Loucy (cell line): Measurements from ENCODE around the gene THSD7A.

Source experiments
- H2AFZ ChIP-seq: fragments of 200-600 bp; sonication (generic); 2 replicates; pipeline ENCODE4 v1.6.0; 2016; ENCODE audit warnings: antibody characterized with exemption, mild to moderate bottlenecking, low read length, moderate library complexity
- H3F3A ChIP-seq: fragments of 200-600 bp; 2 replicates; pipeline ENCODE4 v1.6.0; 2016; ENCODE audit warnings: antibody characterized with exemption, low read depth, mild to moderate bottlenecking
- H3K27me3 ChIP-seq: fragments of 200-600 bp; sonication (generic); 2 replicates; pipeline ENCODE4 v1.6.1; 2014; ENCODE audit warnings: low read length, mild to moderate bottlenecking; ENCODE audit not compliant: insufficient read depth, poor library complexity, severe bottlenecking
- H3K36me3 ChIP-seq: fragments of 200-600 bp; sonication (generic); 2 replicates; pipeline ENCODE4 v1.6.1; 2016; ENCODE audit warnings: low read length; ENCODE audit not compliant: insufficient read depth
- H3K4me1 ChIP-seq: fragments of 200-600 bp; sonication (generic); 2 replicates; pipeline ENCODE4 v1.5.1; 2014; ENCODE audit warnings: low read length, mild to moderate bottlenecking; ENCODE audit not compliant: insufficient read depth, poor library complexity, severe bottlenecking
- H3K4me2 ChIP-seq: fragments of 200-600 bp; sonication (generic); 2 replicates; pipeline ENCODE4 v1.6.0; 2014; ENCODE audit warnings: antibody characterized with exemption, low read length, low read depth, mild to moderate bottlenecking; ENCODE audit not compliant: poor library complexity, severe bottlenecking
- H3K4me3 ChIP-seq: fragments of 200-600 bp; sonication (generic); 2 replicates; pipeline ENCODE4 v1.5.1; 2014; ENCODE audit warnings: low read length, mild to moderate bottlenecking, mixed read lengths; ENCODE audit not compliant: poor library complexity, severe bottlenecking
- H3K79me2 ChIP-seq: fragments of 200-600 bp; sonication (generic); 2 replicates; pipeline ENCODE4 v1.6.1; 2014; ENCODE audit warnings: low read length; ENCODE audit not compliant: insufficient read depth
- H3K9ac ChIP-seq: fragments of 200-600 bp; sonication (generic); 2 replicates; pipeline ENCODE4 v1.6.0; 2014; ENCODE audit warnings: mild to moderate bottlenecking, low read depth, low read length, moderate library complexity; ENCODE audit not compliant: poor library complexity, severe bottlenecking
- H3K9me2 ChIP-seq: fragments of 200-600 bp; sonication (generic); replicated peaks from 2 replicates; pipeline ENCODE4 v1.6.1; 2016; ENCODE audit warnings: low read depth, low read length, mixed read lengths
- H3K9me3 ChIP-seq: fragments of 200-600 bp; sonication (generic); 2 replicates; pipeline ENCODE4 v1.6.1; 2014; ENCODE audit warnings: mild to moderate bottlenecking, antibody characterized with exemption, low read length, low read depth; ENCODE audit not compliant: insufficient read depth
- H4K20me1 ChIP-seq: fragments of 200-600 bp; sonication (generic); 2 replicates; pipeline ENCODE4 v1.6.0; 2014; ENCODE audit warnings: antibody characterized with exemption, low read length, mild to moderate bottlenecking; ENCODE audit not compliant: insufficient read depth, poor library complexity, severe bottlenecking
- CTCF ChIP-seq: fragments of 200-600 bp; sonication (generic); conservative IDR thresholded peaks from 2 replicates; pipeline ENCODE4 v1.5.1; 2014; ENCODE audit warnings: mild to moderate bottlenecking, antibody characterized with exemption, low read length
- EZH2phosphoT487 ChIP-seq: fragments of 200-600 bp; IDR thresholded peaks from 2 replicates; pipeline ENCODE4 v1.6.1; 2018; ENCODE audit warnings: antibody characterized with exemption, mild to moderate bottlenecking, moderate library complexity, borderline replicate concordance

Gene THSD7A

GRCh38 chr7:11404355-11404754, 427.6 kb downstream of the THSD7A start:
- H2AFZ ChIP-seq: no peak overlapping the region
- no peak overlapping the region for H3K4me3 ChIP-seq
- H4K20me1 ChIP-seq: no peaks in the 10 kb centered on the region
- H3K27me3 ChIP-seq: no peaks in the 10 kb centered on the region
- H3F3A ChIP-seq: no peaks in the 10 kb centered on the region
- no peaks in the 10 kb centered on the region for H3K9me3 ChIP-seq
- no peak overlapping the region for H3K4me2 ChIP-seq
- no peaks in the 10 kb centered on the region for H3K4me1 ChIP-seq
- no peaks in the 10 kb centered on the region for H3K79me2 ChIP-seq
- no peaks in the 10 kb centered on the region for H3K36me3 ChIP-seq
- TF ChIP-seq CTCF (no peak), EZH2phosphoT487 (no peak)
- no peak overlapping the region for H3K9ac ChIP-seq
- no peaks in the 10 kb centered on the region for H3K9me2 ChIP-seq

- no peaks in the 10 kb centered on the region for H3K9me3 ChIP-seq
- no peaks in the 10 kb centered on the region for H3K36me3 ChIP-seq
- H3K4me3 ChIP-seq: no peak overlapping the region
- no peaks in the 10 kb centered on the region for H3K27me3 ChIP-seq
- H3K9me2 ChIP-seq: no peaks in the 10 kb centered on the region
- H4K20me1 ChIP-seq: no peaks in the 10 kb centered on the region
- no peaks in the 10 kb centered on the region for H3K79me2 ChIP-seq
- H3K9ac ChIP-seq: no peak overlapping the region
- H3K4me1 ChIP-seq: no peaks in the 10 kb centered on the region
- H2AFZ ChIP-seq: no peak overlapping the region
- no peaks in the 10 kb centered on the region for H3F3A ChIP-seq
- H3K4me2 ChIP-seq: no peak overlapping the region
- TF ChIP-seq EZH2phosphoT487 (no peak), CTCF (no peak)
These were observed 428.2 kb downstream of the THSD7A start for GRCh38 chr7:11403781-11404180.

- Histone ChIP-seq H4K20me1 (no peaks in the 10 kb centered on the region), H3K79me2 (no peaks in the 10 kb centered on the region), H3K4me3 (no peak overlapping the region), H3K9ac (no peak overlapping the region), H2AFZ (no peak overlapping the region), H3K9me3 (no peaks in the 10 kb centered on the region), H3K9me2 (no peaks in the 10 kb centered on the region), H3K4me2 (no peak overlapping the region), H3K4me1 (no peaks in the 10 kb centered on the region), H3K27me3 (no peaks in the 10 kb centered on the region), H3F3A (no peaks in the 10 kb centered on the region), H3K36me3 (no peaks in the 10 kb centered on the region)
- no peak for TF ChIP-seq CTCF
- TF ChIP-seq EZH2phosphoT487: no peak
These were observed 437.6 kb downstream of the THSD7A start for GRCh38 chr7:11394438-11394837.
